Upper lobe of left lung (tissue), 4 donors: Measurements from ENCODE around the gene TRIM66.

Experiments
- CTCF ChIP-seq, 6 experiments: fragments of 450-650 bp in 4 of 6; fragments of 200-600 bp in 2 of 6; sonication (generic) in 2 of 6; IDR thresholded peaks; one replicate each; pipeline ENCODE4 v1.5.1; 2016 to 2019; ENCODE audit warnings: antibody characterized with exemption in 6 of 6
- POLR2AphosphoS5 ChIP-seq, 2 donors: sonication (generic); formaldehyde crosslinking; IDR thresholded peaks; one replicate each; pipeline ENCODE4 v1.5.1; 2017; ENCODE audit warnings: antibody characterized with exemption in 2 of 2

DNA sequence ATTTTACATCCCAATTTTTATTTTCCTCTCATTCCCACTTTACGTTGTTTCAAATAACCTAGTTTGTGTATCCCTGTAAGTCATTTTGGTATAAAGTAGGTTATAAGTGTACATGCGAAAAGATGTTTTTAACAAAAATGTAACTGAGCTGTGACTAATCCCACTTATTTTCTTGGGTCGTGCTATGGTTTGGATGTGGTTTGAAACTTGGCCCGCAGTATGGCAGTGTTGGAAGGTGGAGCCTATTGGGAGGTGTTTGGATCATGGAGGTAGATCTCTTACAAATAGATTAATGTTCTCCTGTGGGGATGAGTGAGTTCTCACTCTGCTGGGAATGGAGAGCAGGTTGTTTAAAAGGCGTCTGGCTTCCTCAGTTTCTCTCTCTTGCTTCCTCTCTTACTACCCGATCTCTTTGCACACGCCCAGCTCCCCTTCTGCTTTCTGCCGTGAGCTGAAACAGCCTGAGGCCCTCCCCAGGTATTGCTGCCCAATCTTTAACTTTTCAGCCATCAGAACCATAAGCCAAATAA lies 7.3 kb upstream of the TRIM66 start:
- TF ChIP-seq POLR2AphosphoS5 (IDR thresholded peaks at IDR 0.05) (no peak), CTCF (IDR thresholded peaks at IDR 0.05) (no peak)
